Measurements from ENCODE around the gene PLCB3. TPM values are rescaled to one million over a fixed set of nuclear protein-coding genes. Genes with fewer than 3 reads are reported as not detected.
A peak's percentile ranks its signal among the peaks of the same experiment; 100 is the strongest.
"Not testable (repeated sequence)": the region's sequence is repeated elsewhere in the genome, so short reads cannot be mapped to it uniquely, and the experiment has no call there.

The PLCB3 gene
- total RNA-seq, 1 experiment from 2014 or later, result 42.3 TPM

DNA sequence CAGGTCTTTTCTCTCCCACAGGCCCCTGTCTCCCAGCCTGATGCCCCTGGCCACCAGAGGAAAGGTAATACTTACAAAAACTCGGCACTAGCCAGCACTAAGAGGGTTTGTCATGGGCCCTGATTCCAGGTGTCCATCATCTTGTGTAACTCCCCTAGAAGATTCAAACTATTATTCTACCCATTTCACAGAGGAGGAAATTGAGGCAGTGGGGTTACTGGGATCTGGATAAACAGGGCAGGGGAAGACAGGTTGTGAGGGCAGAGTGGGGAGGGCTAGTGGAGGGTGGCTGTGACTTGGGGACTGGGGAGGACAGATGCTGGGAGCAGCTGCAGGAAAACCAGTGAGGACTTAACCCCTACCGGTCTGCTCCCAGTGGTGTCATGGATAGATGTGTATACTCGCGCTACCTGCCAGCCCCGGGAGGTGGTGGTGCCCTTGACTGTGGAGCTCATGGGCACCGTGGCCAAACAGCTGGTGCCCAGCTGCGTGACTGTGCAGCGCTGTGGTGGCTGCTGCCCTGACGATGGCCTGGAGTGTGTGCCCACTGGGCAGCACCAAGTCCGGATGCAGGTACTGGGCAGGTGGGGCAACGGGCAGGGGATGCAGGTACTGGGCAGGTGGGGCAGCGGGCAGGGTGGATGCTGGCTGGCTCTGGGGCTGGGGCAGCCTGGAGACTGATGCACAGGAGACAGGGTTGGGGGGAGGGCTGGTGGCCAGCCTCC is 15.7 kb upstream of the PLCB3 start:
- no peak for DNase-seq (ENCODE audit: low read depth)

DNA sequence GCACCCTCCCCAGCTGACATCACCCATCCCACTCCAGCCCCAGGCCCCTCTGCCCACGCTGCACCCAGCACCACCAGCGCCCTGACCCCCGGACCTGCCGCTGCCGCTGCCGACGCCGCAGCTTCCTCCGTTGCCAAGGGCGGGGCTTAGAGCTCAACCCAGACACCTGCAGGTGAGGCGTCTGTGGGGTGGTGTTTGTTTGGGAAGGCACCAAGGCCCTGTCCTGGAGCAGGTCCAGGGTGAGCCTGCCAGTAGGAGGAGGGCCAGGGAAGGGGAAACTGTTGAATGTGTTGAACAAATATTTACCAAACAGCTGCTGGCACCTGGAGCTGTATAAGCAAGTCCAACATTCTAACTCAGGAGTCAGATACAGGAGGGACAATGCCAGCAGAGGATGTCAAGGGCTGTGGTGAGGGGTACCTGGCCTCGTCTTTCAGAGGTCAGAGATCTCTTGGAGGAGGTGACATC is 13.8 kb upstream of the PLCB3 start:
- DNase-seq (ENCODE audit: low read depth), result no peak

DNA sequence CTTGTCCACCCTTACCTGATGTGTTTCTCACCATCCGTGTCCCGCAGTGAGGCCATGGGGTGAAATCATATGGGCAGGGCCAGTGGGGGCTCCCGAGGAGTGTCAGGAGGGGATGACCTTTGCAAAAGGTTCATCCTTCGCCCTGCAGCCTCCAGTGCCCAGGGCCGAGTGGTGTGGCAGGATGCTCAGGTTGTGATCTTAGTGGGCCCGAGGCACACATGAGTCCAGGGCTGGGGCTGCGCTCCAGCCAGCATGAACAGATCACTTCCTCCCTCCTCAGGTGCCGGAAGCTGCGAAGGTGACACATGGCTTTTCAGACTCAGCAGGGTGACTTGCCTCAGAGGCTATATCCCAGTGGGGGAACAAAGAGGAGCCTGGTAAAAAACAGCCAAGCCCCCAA is 13.3 kb upstream of the PLCB3 start:
- DNase-seq (ENCODE audit: low read depth), result no peak

DNA sequence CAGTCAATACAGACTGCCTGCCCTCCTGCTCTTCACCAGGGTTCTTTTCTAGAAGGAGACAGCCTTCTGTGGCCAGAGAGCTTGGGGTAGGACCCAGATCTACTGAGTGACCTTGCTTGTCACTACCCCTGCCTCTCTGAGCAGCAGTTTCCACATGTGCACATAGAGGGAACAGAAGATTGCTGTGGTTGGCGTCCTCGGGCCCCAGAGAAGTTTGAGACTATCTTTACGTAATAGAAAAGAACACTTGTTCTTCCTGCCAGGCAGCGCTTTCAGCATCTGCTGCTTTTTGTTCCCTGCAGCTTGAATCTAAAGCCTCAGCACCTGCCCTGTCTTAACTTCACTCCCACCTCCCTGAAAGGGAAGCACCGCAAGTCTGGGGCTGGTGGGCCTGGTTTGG is 12.3 kb upstream of the PLCB3 start:
- no peak for DNase-seq (ENCODE audit: low read depth)

DNA sequence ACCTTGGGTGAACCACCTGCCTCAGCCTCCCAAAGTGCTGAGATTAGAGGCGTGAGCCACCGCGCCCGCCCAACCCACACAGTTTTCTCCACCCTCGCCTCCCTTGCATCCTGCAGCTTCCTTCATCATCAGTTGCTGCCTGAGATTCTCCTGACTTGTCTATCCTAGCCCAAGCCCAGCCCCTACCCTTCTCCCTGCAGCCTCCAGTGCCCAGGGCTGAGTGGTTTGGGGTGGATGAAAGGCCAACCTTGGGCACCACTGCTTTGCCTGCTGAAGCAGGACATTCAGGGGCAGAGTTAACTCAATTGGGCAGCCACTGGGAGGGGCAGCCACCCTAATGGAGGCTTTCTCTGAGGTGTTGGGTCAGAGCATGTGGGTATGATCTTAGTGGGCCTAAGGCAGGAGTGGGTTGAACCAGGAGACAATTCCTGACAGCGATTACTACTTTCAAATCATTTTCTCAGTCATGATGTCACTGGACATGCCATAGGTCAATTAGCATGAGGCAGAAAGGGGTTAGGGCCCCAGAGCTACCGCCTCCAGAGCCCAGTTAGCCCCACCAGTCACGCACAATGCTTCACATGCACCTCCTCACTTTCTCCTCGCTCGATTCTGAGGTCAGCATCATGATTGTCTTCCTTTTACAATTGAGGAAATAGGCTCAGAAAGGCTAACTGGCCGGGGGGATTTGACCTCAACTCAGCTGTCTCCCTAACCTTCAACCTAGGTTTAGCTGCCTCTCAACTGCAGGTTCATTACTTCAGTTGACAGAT is 11.5 kb upstream of the PLCB3 start:
- no peak for DNase-seq (ENCODE audit: low read depth)

- DNase-seq (ENCODE audit: low read depth), result peak; percentile 96
Measured at GRCh38 chr11:64240435-64241240, 10.7 kb upstream of the PLCB3 start, which contains the start of gene FKBP2. Gene FKBP2, plus strand, starts transcription at chr11:64241095. Its CDS starts 1,293 bp downstream, at chr11:64242388.

- DNase-seq (ENCODE audit: low read depth), result peak; percentile 98
Measured at GRCh38 chr11:64241241-64241490, 10.2 kb upstream of the PLCB3 start.

- DNase-seq (ENCODE audit: low read depth), result peak; percentile 57
Measured at GRCh38 chr11:64241491-64242374, 9.6 kb upstream of the PLCB3 start.

DNA sequence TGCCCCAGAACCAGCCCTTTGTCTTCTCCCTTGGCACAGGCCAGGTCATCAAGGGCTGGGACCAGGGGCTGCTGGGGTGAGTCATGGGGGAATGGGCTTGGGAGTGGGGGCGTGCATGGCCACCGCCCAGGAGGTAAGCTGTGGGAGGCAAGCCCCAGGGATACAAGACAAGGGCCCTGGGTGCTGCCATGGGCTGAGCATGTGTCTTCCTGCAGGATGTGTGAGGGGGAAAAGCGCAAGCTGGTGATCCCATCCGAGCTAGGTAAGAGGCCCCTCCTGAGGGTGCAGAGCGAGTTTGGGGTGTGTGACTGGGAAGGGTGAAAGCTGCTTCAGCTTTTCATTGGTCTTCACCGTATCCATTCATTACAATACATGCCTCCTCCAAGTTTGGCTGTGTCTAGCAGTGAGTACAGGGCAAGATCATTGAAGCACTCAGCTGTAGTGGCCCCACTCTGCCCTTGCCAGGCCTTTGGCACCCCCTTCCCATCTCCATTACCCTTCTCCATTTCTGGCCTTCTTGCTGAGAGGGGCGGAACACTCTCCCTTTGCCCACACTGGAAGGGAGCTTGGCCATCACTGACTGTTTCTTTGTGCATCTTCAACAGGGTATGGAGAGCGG is 8.0 kb upstream of the PLCB3 start:
- DNase-seq (ENCODE audit: low read depth), result no peak

GRCh38 chr11:64244107-64244506 is 7.2 kb upstream of the PLCB3 start:
- peak; percentile 53 for DNase-seq (ENCODE audit: low read depth)

- DNase-seq (ENCODE audit: low read depth), result no peak
Measured at GRCh38 chr11:64244966-64245365, 6.4 kb upstream of the PLCB3 start.

DNA sequence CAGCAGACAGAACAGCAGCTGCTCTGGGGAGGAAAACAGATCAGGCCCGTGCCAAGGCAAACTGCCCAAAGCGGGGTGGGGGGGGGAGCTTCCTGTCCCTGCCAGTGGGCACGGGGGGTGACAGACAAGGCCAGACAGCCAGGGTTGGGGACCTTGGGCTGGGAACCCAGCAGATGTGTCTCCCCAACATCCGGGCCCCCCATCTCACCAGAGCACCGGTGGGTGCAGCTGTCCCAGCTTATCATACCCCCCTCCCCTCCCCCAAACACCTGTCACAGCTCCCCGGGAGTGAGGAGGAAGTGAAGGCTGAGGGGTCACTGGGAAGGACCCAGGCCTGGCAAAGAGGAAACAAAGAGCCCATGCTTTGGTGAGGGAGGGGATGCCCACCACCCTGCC is 5.9 kb upstream of the PLCB3 start:
- peak; percentile 64 for DNase-seq (ENCODE audit: low read depth)

GRCh38 chr11:64245797-64246620 is 5.3 kb upstream of the PLCB3 start:
- peak; percentile 99 for DNase-seq (ENCODE audit: low read depth)

- DNase-seq (ENCODE audit: low read depth), result not testable (repeated sequence)
Measured at GRCh38 chr11:64246621-64246870, 4.8 kb upstream of the PLCB3 start.

- DNase-seq (ENCODE audit: low read depth), result peak; percentile 88
Measured at GRCh38 chr11:64246871-64247728, 4.2 kb upstream of the PLCB3 start, which contains the start of gene PPP1R14B. Gene PPP1R14B, minus strand, starts transcription at chr11:64246943. Its CDS starts 270 bp downstream, at chr11:64246673.

- DNase-seq (ENCODE audit: low read depth), result no peak
Measured at GRCh38 chr11:64247729-64248531, 3.4 kb upstream of the PLCB3 start.

GRCh38 chr11:64248578-64248977 is 2.8 kb upstream of the PLCB3 start:
- no peak for DNase-seq (ENCODE audit: low read depth)

DNA sequence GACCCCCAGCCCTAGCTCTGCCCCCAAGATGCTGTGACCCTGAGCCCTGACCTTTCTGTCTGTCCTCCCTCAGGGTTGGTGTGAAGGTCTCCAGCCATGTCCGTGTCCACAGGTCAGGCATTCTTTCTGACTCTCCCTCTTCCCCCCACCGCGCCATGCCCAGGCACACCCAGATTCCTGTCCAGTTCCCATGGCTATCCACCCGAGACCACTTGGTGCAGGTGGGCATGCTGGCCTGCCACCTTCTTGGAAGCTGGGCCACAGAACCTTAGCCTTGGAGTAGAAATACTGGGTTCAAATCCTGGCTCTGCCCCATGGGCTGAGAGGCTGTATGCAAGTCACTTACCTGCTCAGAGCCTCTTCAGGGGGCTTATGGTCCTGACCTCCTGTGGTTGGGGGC is 2.3 kb upstream of the PLCB3 start:
- DNase-seq (ENCODE audit: low read depth), result no peak

All from M059J (cell line).